HFFc6 (cell line): Measurements from ENCODE around the gene GAB2. TPM values are rescaled to one million over a fixed set of nuclear protein-coding genes. Genes with fewer than 3 reads are reported as not detected.

Experiments used
- DNase-seq: peaks from one replicate; pipeline ENCODE4 v3.0.0-alpha.2; 2018
- H3K27ac Mint-ChIP-seq: 2 replicates; pipeline ENCODE4 v1.8.0; 2020; ENCODE audit warnings: mild to moderate bottlenecking, mixed read lengths
- H3K27me3 Mint-ChIP-seq: 2 replicates; pipeline ENCODE4 v1.8.0; 2021; ENCODE audit warnings: mild to moderate bottlenecking, moderate library complexity, mixed read lengths; ENCODE audit not compliant: insufficient read depth
- H3K36me3 Mint-ChIP-seq: 2 replicates; pipeline ENCODE4 v1.8.0; 2021; ENCODE audit warnings: low read depth, mixed read lengths
- H3K4me1 Mint-ChIP-seq: 2 replicates; pipeline ENCODE4 v1.8.0; 2020; ENCODE audit warnings: low read depth, mixed read lengths
- H3K4me3 Mint-ChIP-seq: 2 replicates; pipeline ENCODE4 v1.8.0; 2020; ENCODE audit warnings: mild to moderate bottlenecking, moderate library complexity, mixed read lengths
- H3K9me3 Mint-ChIP-seq: 2 replicates; pipeline ENCODE4 v1.8.0; 2020; ENCODE audit warnings: mild to moderate bottlenecking, mixed read lengths
- CTCF ChIP-seq: fragments of 200-600 bp; sonication (generic); IDR thresholded peaks from 2 replicates; pipeline ENCODE4 v1.5.0; 2021; ENCODE audit warnings: antibody characterized with exemption, mild to moderate bottlenecking
- total RNA-seq, 6 experiments: library from RNA; stranded (reverse); fragmentation: NEBNext Ultra II Directional; extraction: Animal tissue kit (Norgen Biotek cat#: 25700); gene quantifications; 2 replicates in 1 of 6; 3 replicates in 5 of 6; pipeline ENCODE4 v1.2.3, GENCODE V29; 2021

The GAB2 gene
- total RNA-seq, 6 experiments from 2014 or later, result 8.4 to 12.1 (median 9.9) TPM

- Mint-ChIP-seq H3K4me1 (peaks cover 1% of the 10 kb centered on the region), H3K27me3 (no peaks in the 10 kb centered on the region; the same call in 1 of the 2 replicates), H3K27ac (no peak overlapping the region), H3K4me3 (no peak overlapping the region), H3K9me3 (no peaks in the 10 kb centered on the region), H3K36me3 (peaks cover 15% of the 10 kb centered on the region)
- no peak for TF ChIP-seq CTCF
- no peak for DNase-seq
Observed at GRCh38 chr11:78202733-78203167, 214.9 kb downstream of the GAB2 start.

GRCh38 chr11:78201096-78201818, 216.4 kb downstream of the GAB2 start:
- no peaks in the 10 kb centered on the region for H3K4me1 Mint-ChIP-seq
- H3K36me3 Mint-ChIP-seq, result peaks cover 15% of the 10 kb centered on the region
- no peak for TF ChIP-seq CTCF
- no peak overlapping the region for H3K4me3 Mint-ChIP-seq
- H3K27me3 Mint-ChIP-seq, result no peaks in the 10 kb centered on the region; the same call in 1 of the 2 replicates
- no peaks in the 10 kb centered on the region for H3K9me3 Mint-ChIP-seq
- no peak overlapping the region for H3K27ac Mint-ChIP-seq
- no peak for DNase-seq

- no peak for DNase-seq
- no peak for TF ChIP-seq CTCF
- no peaks in the 10 kb centered on the region; the same call in 1 of the 2 replicates for H3K27me3 Mint-ChIP-seq
- H3K36me3 Mint-ChIP-seq, result peaks cover 15% of the 10 kb centered on the region
- no peaks in the 10 kb centered on the region for H3K4me1 Mint-ChIP-seq
- no peak overlapping the region for H3K4me3 Mint-ChIP-seq
- no peak overlapping the region for H3K27ac Mint-ChIP-seq
- H3K9me3 Mint-ChIP-seq, result no peaks in the 10 kb centered on the region
Observed at GRCh38 chr11:78200553-78200952, 217.1 kb downstream of the GAB2 start.

GRCh38 chr11:78200061-78200460, 217.6 kb downstream of the GAB2 start:
- DNase-seq, result no peak
- TF ChIP-seq CTCF, result no peak
- Mint-ChIP-seq H3K27ac (no peak overlapping the region), H3K36me3 (peaks cover 15% of the 10 kb centered on the region), H3K4me3 (no peak overlapping the region), H3K4me1 (no peaks in the 10 kb centered on the region), H3K27me3 (no peaks in the 10 kb centered on the region; the same call in 1 of the 2 replicates), H3K9me3 (no peaks in the 10 kb centered on the region)

GRCh38 chr11:78199653-78200015, 218.0 kb downstream of the GAB2 start:
- peaks cover 3% of the 10 kb centered on the region for H3K4me1 Mint-ChIP-seq
- no peak for DNase-seq
- no peaks in the 10 kb centered on the region for H3K9me3 Mint-ChIP-seq
- TF ChIP-seq CTCF, result no peak
- peaks cover 15% of the 10 kb centered on the region for H3K36me3 Mint-ChIP-seq
- H3K27ac Mint-ChIP-seq, result no peak overlapping the region
- no peak overlapping the region for H3K4me3 Mint-ChIP-seq
- H3K27me3 Mint-ChIP-seq, result no peaks in the 10 kb centered on the region; the same call in 1 of the 2 replicates
